Upper lobe of left lung (tissue), 6 donors: ENCODE results near the gene EPS15. TPM values are rescaled to one million over a fixed set of nuclear protein-coding genes. Genes with fewer than 3 reads are reported as not detected.

ENCODE experiments used
- ATAC-seq, 2 donors: fragments of 200-7000 bp; cut with Tn5 transposase; one replicate each; pipeline ENCODE4 v1.9.1; 2022; ENCODE audit warnings: mild to moderate bottlenecking in 2 of 2, moderate library complexity in 2 of 2; ENCODE audit not compliant: low FRiP score in 2 of 2
- DNase-seq, 2 donors: peaks; one replicate each; pipeline ENCODE4 v3.0.0-alpha.2; 2019 to 2020
- H3K27ac ChIP-seq, 4 donors: fragments of 200-600 bp; sonication (generic); one replicate each; pipeline ENCODE4 v1.5.1; 2016 to 2019
- H3K27me3 ChIP-seq, 4 donors: fragments of 200-600 bp; sonication (generic); one replicate each; pipeline ENCODE4 v1.5.1; 2017 to 2019
- H3K36me3 ChIP-seq, 4 donors: fragments of 200-600 bp; sonication (generic); one replicate each; pipeline ENCODE4 v1.5.1; 2016 to 2019
- H3K4me1 ChIP-seq, 4 donors: fragments of 200-600 bp; sonication (generic); one replicate each; pipeline ENCODE4 v1.5.1; 2018 to 2019
- H3K4me3 ChIP-seq, 4 donors: fragments of 200-600 bp; sonication (generic); one replicate each; pipeline ENCODE4 v1.5.1; 2017 to 2019; ENCODE audit warnings: mild to moderate bottlenecking in 2 of 4, moderate library complexity in 1 of 4
- H3K9me3 ChIP-seq, 4 donors: fragments of 200-600 bp; sonication (generic); one replicate each; pipeline ENCODE4 v1.5.1; 2018 to 2019
- CTCF ChIP-seq, 6 experiments: fragments of 450-650 bp in 4 of 6; fragments of 200-600 bp in 2 of 6; sonication (generic) in 2 of 6; IDR thresholded peaks; one replicate each; pipeline ENCODE4 v1.5.1; 2016 to 2019; ENCODE audit warnings: antibody characterized with exemption in 6 of 6
- EP300 ChIP-seq, 4 donors: sonication (generic); formaldehyde crosslinking; IDR thresholded peaks; one replicate each; pipeline ENCODE4 v1.5.1; 2017; ENCODE audit warnings: antibody characterized with exemption in 4 of 4, control low read depth in 2 of 4
- POLR2A ChIP-seq, 4 donors: fragments of 450-650 bp; IDR thresholded peaks; one replicate each; pipeline ENCODE4 v1.5.1; 2016 to 2017; ENCODE audit warnings: antibody characterized with exemption in 4 of 4, mild to moderate bottlenecking in 2 of 4
- POLR2AphosphoS5 ChIP-seq, 2 donors: sonication (generic); formaldehyde crosslinking; IDR thresholded peaks; one replicate each; pipeline ENCODE4 v1.5.1; 2017; ENCODE audit warnings: antibody characterized with exemption in 2 of 2
- WGBS, 2 donors: methylation state at CpG; one replicate each; pipeline ENCODE4 v1.1.5; 2017 to 2018; 5-methylcytosine and 5-hydroxymethylcytosine counted together
- total RNA-seq, 6 donors: library from RNA; depleted of rRNA in 4 of 6; stranded (reverse); fragments of >200 nt in 4 of 6; gene quantifications; one replicate each; pipeline versions ENCODE4 v1.1.0 to v1.2.1, GENCODE V29; 2016 to 2021
- donor health status: DM: no; HTN: no; CAD: no; lungs with moderate emphysema.
- donor health status: DM: no; HTN: yes; CAD: no; lungs with severe emphysema.

The EPS15 gene
- total RNA-seq, 6 donors from 2014 or later, result 50.4 to 181 (median 73.3) TPM

GRCh38 chr1:51517361-51518032 lies 1.6 kb downstream of the EPS15 start:
- TF ChIP-seq POLR2A (IDR thresholded peaks at IDR 0.05), result no peak
- TF ChIP-seq POLR2AphosphoS5 (IDR thresholded peaks at IDR 0.05), result no peak
- no peak for TF ChIP-seq CTCF (IDR thresholded peaks at IDR 0.05)
- TF ChIP-seq EP300 (IDR thresholded peaks at IDR 0.05), result no peak
- H3K36me3 ChIP-seq, result no peaks in the 10 kb centered on the region
- peak overlapping the region; percentile 87 to 98 (median 88) for H3K4me3 ChIP-seq
- no peaks in the 10 kb centered on the region for H3K9me3 ChIP-seq
- H3K4me1 ChIP-seq, result peaks cover 37 to 54% (median 47%) of the 10 kb centered on the region in 4 donors
- 3 to 4% methylated on average over 7 of the region's 7 CpGs for WGBS, 2 donors
- peak overlapping the region; percentile 91 to 98 (median 94) for H3K27ac ChIP-seq
- ATAC-seq, result no peak
- H3K27me3 ChIP-seq, result no peaks in the 10 kb centered on the region
- DNase-seq, result no peak

GRCh38 chr1:51516649-51517158 lies 2.4 kb downstream of the EPS15 start:
- no peak for TF ChIP-seq CTCF (IDR thresholded peaks at IDR 0.05)
- TF ChIP-seq POLR2A (IDR thresholded peaks at IDR 0.05), result no peak
- no peak for TF ChIP-seq POLR2AphosphoS5 (IDR thresholded peaks at IDR 0.05)
- no peak for TF ChIP-seq EP300 (IDR thresholded peaks at IDR 0.05)
- peak overlapping the region in 2 of 4 donors; percentile 92 to 98 for H3K27ac ChIP-seq
- 23 to 32% methylated on average over 2 of the region's 2 CpGs for WGBS, 2 donors
- H3K36me3 ChIP-seq, result no peaks in the 10 kb centered on the region
- H3K27me3 ChIP-seq, result no peaks in the 10 kb centered on the region
- ATAC-seq (no peak), DNase-seq (no peak)
- peak overlapping the region in 2 of 4 donors; percentile 87 to 90 for H3K4me3 ChIP-seq
- no peaks in the 10 kb centered on the region for H3K9me3 ChIP-seq
- peaks cover 45 to 62% (median 53%) of the 10 kb centered on the region in 4 donors for H3K4me1 ChIP-seq

- H3K4me1 ChIP-seq, result peaks cover 47 to 66% (median 54%) of the 10 kb centered on the region in 4 donors
- peak overlapping the region in 1 of 4 donors; percentile 1 for H3K4me3 ChIP-seq
- ATAC-seq, result no peak
- H3K27ac ChIP-seq, result peak overlapping the region in 2 of 4 donors; percentile 92 to 98
- H3K9me3 ChIP-seq, result no peaks in the 10 kb centered on the region
- TF ChIP-seq POLR2A (IDR thresholded peaks at IDR 0.05), result no peak
- TF ChIP-seq CTCF (IDR thresholded peaks at IDR 0.05), result no peak
- no peak for TF ChIP-seq EP300 (IDR thresholded peaks at IDR 0.05)
- TF ChIP-seq POLR2AphosphoS5 (IDR thresholded peaks at IDR 0.05), result no peak
- DNase-seq, result no peak
- no peaks in the 10 kb centered on the region for H3K27me3 ChIP-seq
- no peaks in the 10 kb centered on the region for H3K36me3 ChIP-seq
Observed at GRCh38 chr1:51515982-51516648, 3.0 kb downstream of the EPS15 start.

GRCh38 chr1:51515312-51515960 lies 3.6 kb downstream of the EPS15 start:
- DNase-seq (no peak), ATAC-seq (no peak)
- Histone ChIP-seq H3K36me3 (no peaks in the 10 kb centered on the region), H3K4me1 (peaks cover 47 to 66% (median 54%) of the 10 kb centered on the region in 4 donors), H3K9me3 (no peaks in the 10 kb centered on the region), H3K27ac (peak overlapping the region in 2 of 4 donors; percentile 92 to 98), H3K4me3 (peak overlapping the region in 2 of 4 donors; percentile 13 to 25), H3K27me3 (no peaks in the 10 kb centered on the region)
- TF ChIP-seq EP300 (IDR thresholded peaks at IDR 0.05) (no peak), POLR2A (IDR thresholded peaks at IDR 0.05) (no peak), POLR2AphosphoS5 (IDR thresholded peaks at IDR 0.05) (no peak), CTCF (IDR thresholded peaks at IDR 0.05) (no peak)
- WGBS, 2 donors, result 71 to 73% methylated on average over 5 of the region's 5 CpGs
